ENCODE measurements around the gene KRTAP6-1.

GRCh38 chr21:30629200-30629599 lies 15.5 kb upstream of the KRTAP6-1 start:
- TF ChIP-seq EZH2phosphoT487 (IDR thresholded peaks at IDR 0.05; ENCODE audit: insufficient read depth, low read depth) (no peak), EZH2 (IDR thresholded peaks at IDR 0.05; ENCODE audit: insufficient read depth, poor library complexity, severe bottlenecking) (no peak)
